Measurements from ENCODE around the gene ZNF385A.

The ZNF385A gene

GRCh38 chr12:54371328-54372112, 13.0 kb downstream of the ZNF385A start:
- Histone ChIP-seq H3K27me3 (ENCODE audit: insufficient read depth, insufficient read length) (no peaks in the 10 kb centered on the region), H3K4me3 (ENCODE audit: insufficient read length, low read depth) (no peak overlapping the region), H3K9me3 (ENCODE audit: insufficient read depth, low read length) (no peaks in the 10 kb centered on the region), H3K9ac (ENCODE audit: insufficient read length, low read depth) (no peak overlapping the region), H3K4me1 (ENCODE audit: insufficient read depth, insufficient read length) (peaks cover 28% of the 10 kb centered on the region), H3K36me3 (ENCODE audit: insufficient read depth, insufficient read length, low read length) (peaks cover 29% of the 10 kb centered on the region)
- DNase-seq (ENCODE audit: low read depth, low spot score) = no peak
- TF ChIP-seq YY1 (IDR thresholded peaks at IDR 0.05; ENCODE audit: insufficient read depth, insufficient read length) (no peak), SUZ12 (IDR thresholded peaks at IDR 0.05; ENCODE audit: extremely low read depth, insufficient read depth, insufficient read length) (no peak), ZNF274 (IDR thresholded peaks at IDR 0.05; ENCODE audit: low read depth, low read length) (no peak)

- H3K4me3 ChIP-seq (ENCODE audit: insufficient read length, low read depth) = no peak overlapping the region
- no peak for TF ChIP-seq ZNF274 (IDR thresholded peaks at IDR 0.05; ENCODE audit: low read depth, low read length)
- no peak for TF ChIP-seq SUZ12 (IDR thresholded peaks at IDR 0.05; ENCODE audit: extremely low read depth, insufficient read depth, insufficient read length)
- TF ChIP-seq YY1 (IDR thresholded peaks at IDR 0.05; ENCODE audit: insufficient read depth, insufficient read length) = no peak
- peak overlapping the region; percentile 18 for H3K9ac ChIP-seq (ENCODE audit: insufficient read length, low read depth)
- peak; percentile 76 for DNase-seq (ENCODE audit: low read depth, low spot score)
- H3K36me3 ChIP-seq (ENCODE audit: insufficient read depth, insufficient read length, low read length) = peaks cover 24% of the 10 kb centered on the region
- H3K27me3 ChIP-seq (ENCODE audit: insufficient read depth, insufficient read length) = no peaks in the 10 kb centered on the region
- no peaks in the 10 kb centered on the region for H3K9me3 ChIP-seq (ENCODE audit: insufficient read depth, low read length)
- H3K4me1 ChIP-seq (ENCODE audit: insufficient read depth, insufficient read length) = peaks cover 26% of the 10 kb centered on the region
Observed at GRCh38 chr12:54370171-54370730, 14.3 kb downstream of the ZNF385A start.

- peaks cover 23% of the 10 kb centered on the region for H3K36me3 ChIP-seq (ENCODE audit: insufficient read depth, insufficient read length, low read length)
- peaks cover 24% of the 10 kb centered on the region for H3K4me1 ChIP-seq (ENCODE audit: insufficient read depth, insufficient read length)
- no peak for DNase-seq (ENCODE audit: low read depth, low spot score)
- no peaks in the 10 kb centered on the region for H3K9me3 ChIP-seq (ENCODE audit: insufficient read depth, low read length)
- no peak overlapping the region for H3K4me3 ChIP-seq (ENCODE audit: insufficient read length, low read depth)
- peak overlapping the region; percentile 34 for H3K9ac ChIP-seq (ENCODE audit: insufficient read length, low read depth)
- TF ChIP-seq ZNF274 (IDR thresholded peaks at IDR 0.05; ENCODE audit: low read depth, low read length) = no peak
- no peak for TF ChIP-seq YY1 (IDR thresholded peaks at IDR 0.05; ENCODE audit: insufficient read depth, insufficient read length)
- no peak for TF ChIP-seq SUZ12 (IDR thresholded peaks at IDR 0.05; ENCODE audit: extremely low read depth, insufficient read depth, insufficient read length)
- H3K27me3 ChIP-seq (ENCODE audit: insufficient read depth, insufficient read length) = no peaks in the 10 kb centered on the region
Observed at GRCh38 chr12:54369597-54370131, 14.9 kb downstream of the ZNF385A start.

GRCh38 chr12:54368709-54369596, 15.6 kb downstream of the ZNF385A start:
- Histone ChIP-seq H3K9ac (ENCODE audit: insufficient read length, low read depth) (peak overlapping the region; percentile 34), H3K27me3 (ENCODE audit: insufficient read depth, insufficient read length) (no peaks in the 10 kb centered on the region), H3K4me1 (ENCODE audit: insufficient read depth, insufficient read length) (peaks cover 17% of the 10 kb centered on the region), H3K4me3 (ENCODE audit: insufficient read length, low read depth) (no peak overlapping the region), H3K9me3 (ENCODE audit: insufficient read depth, low read length) (no peaks in the 10 kb centered on the region), H3K36me3 (ENCODE audit: insufficient read depth, insufficient read length, low read length) (peaks cover 19% of the 10 kb centered on the region)
- TF ChIP-seq SUZ12 (IDR thresholded peaks at IDR 0.05; ENCODE audit: extremely low read depth, insufficient read depth, insufficient read length) = no peak
- TF ChIP-seq ZNF274 (IDR thresholded peaks at IDR 0.05; ENCODE audit: low read depth, low read length) = no peak
- TF ChIP-seq YY1 (IDR thresholded peaks at IDR 0.05; ENCODE audit: insufficient read depth, insufficient read length) = no peak
- DNase-seq (ENCODE audit: low read depth, low spot score) = no peak

- no peaks in the 10 kb centered on the region for H3K27me3 ChIP-seq (ENCODE audit: insufficient read depth, insufficient read length)
- H3K4me1 ChIP-seq (ENCODE audit: insufficient read depth, insufficient read length) = peaks cover 14% of the 10 kb centered on the region
- no peak overlapping the region for H3K4me3 ChIP-seq (ENCODE audit: insufficient read length, low read depth)
Observed at GRCh38 chr12:54368025-54368708, 16.4 kb downstream of the ZNF385A start.

GRCh38 chr12:54364413-54364812, 20.1 kb downstream of the ZNF385A start, which contains the start of gene GPR84:
Gene GPR84, minus strand, starts transcription at chr12:54364486. Its CDS starts 635 bp downstream, at chr12:54363851.
- no peak within 1 kb of the TSS for H3K4me3 ChIP-seq (ENCODE audit: insufficient read length, low read depth)

More at GRCh38 chr12:54368025-54368708, 16.4 kb downstream of the ZNF385A start:
- DNase-seq (ENCODE audit: low read depth, low spot score) = no peak
- H3K36me3 ChIP-seq (ENCODE audit: insufficient read depth, insufficient read length, low read length) = peaks cover 16% of the 10 kb centered on the region
- H3K9ac ChIP-seq (ENCODE audit: insufficient read length, low read depth) = no peak overlapping the region
- TF ChIP-seq YY1 (IDR thresholded peaks at IDR 0.05; ENCODE audit: insufficient read depth, insufficient read length) (no peak), ZNF274 (IDR thresholded peaks at IDR 0.05; ENCODE audit: low read depth, low read length) (no peak), SUZ12 (IDR thresholded peaks at IDR 0.05; ENCODE audit: extremely low read depth, insufficient read depth, insufficient read length) (no peak)
- H3K9me3 ChIP-seq (ENCODE audit: insufficient read depth, low read length) = no peaks in the 10 kb centered on the region

More at GRCh38 chr12:54364413-54364812, 20.1 kb downstream of the ZNF385A start, which contains the start of gene GPR84:
- Histone ChIP-seq H3K36me3 (ENCODE audit: insufficient read depth, insufficient read length, low read length) (no peaks in the 10 kb centered on the region), H3K4me1 (ENCODE audit: insufficient read depth, insufficient read length) (peaks cover 12% of the 10 kb centered on the region), H3K27me3 (ENCODE audit: insufficient read depth, insufficient read length) (no peaks in the 10 kb centered on the region), H3K9ac (ENCODE audit: insufficient read length, low read depth) (no peak within 1 kb of the TSS), H3K9me3 (ENCODE audit: insufficient read depth, low read length) (no peaks in the 10 kb centered on the region)
- TF ChIP-seq ZNF274 (IDR thresholded peaks at IDR 0.05; ENCODE audit: low read depth, low read length) = no peak
- TF ChIP-seq SUZ12 (IDR thresholded peaks at IDR 0.05; ENCODE audit: extremely low read depth, insufficient read depth, insufficient read length) = no peak
- TF ChIP-seq YY1 (IDR thresholded peaks at IDR 0.05; ENCODE audit: insufficient read depth, insufficient read length) = no peak
- no peak for DNase-seq (ENCODE audit: low read depth, low spot score)

All from NT2/D1 (cell line).